Measurements from ENCODE around the gene AFAP1.

AFAP1 gene

GRCh38 chr4:7890635-7891393 is 48.8 kb downstream of the AFAP1 start:
- no peak for DNase-seq

- DNase-seq, result no peak
These were observed 52.2 kb downstream of the AFAP1 start for GRCh38 chr4:7887436-7887835.

- no peak for DNase-seq
These were observed 53.4 kb downstream of the AFAP1 start for GRCh38 chr4:7886007-7886973.

- DNase-seq, result no peak
These were observed 54.2 kb downstream of the AFAP1 start for GRCh38 chr4:7885216-7886006.

GRCh38 chr4:7880683-7881082 is 59.0 kb downstream of the AFAP1 start:
- DNase-seq, result no peak

- DNase-seq, result no peak
These were observed 60.5 kb downstream of the AFAP1 start for GRCh38 chr4:7879127-7879526.

- DNase-seq, result no peak
These were observed 61.3 kb downstream of the AFAP1 start for GRCh38 chr4:7878323-7878722.

- DNase-seq, result no peak
These were observed 62.5 kb downstream of the AFAP1 start for GRCh38 chr4:7877176-7877575.

GRCh38 chr4:7876201-7876875 is 63.3 kb downstream of the AFAP1 start:
- DNase-seq, result peak; percentile 39

- DNase-seq, result no peak
These were observed 64.8 kb downstream of the AFAP1 start for GRCh38 chr4:7874838-7875237.

- no peak for DNase-seq
These were observed 65.8 kb downstream of the AFAP1 start for GRCh38 chr4:7873881-7874280.

- DNase-seq, result no peak
These were observed 67.3 kb downstream of the AFAP1 start for GRCh38 chr4:7872264-7872771.

GRCh38 chr4:7871356-7871755 is 68.3 kb downstream of the AFAP1 start:
- DNase-seq, result no peak

GRCh38 chr4:7868892-7869471 is 70.7 kb downstream of the AFAP1 start:
- no peak for DNase-seq

- no peak for DNase-seq
These were observed 71.3 kb downstream of the AFAP1 start for GRCh38 chr4:7868436-7868775.

- no peak for DNase-seq
These were observed 71.8 kb downstream of the AFAP1 start for GRCh38 chr4:7867701-7868435.

GRCh38 chr4:7867191-7867590 is 72.5 kb downstream of the AFAP1 start:
- no peak for DNase-seq

- DNase-seq, result no peak
These were observed 74.1 kb downstream of the AFAP1 start for GRCh38 chr4:7865533-7865932.

GRCh38 chr4:7864685-7865084 is 75.0 kb downstream of the AFAP1 start:
- no peak for DNase-seq

GRCh38 chr4:7863911-7864681 is 75.6 kb downstream of the AFAP1 start:
- DNase-seq, result peak; percentile 40

Measured in CD4-positive, alpha-beta T cell treated with Interleukin-10 for 1 hour (primary cell).